ENCODE results near the gene PAWR.

DNA sequence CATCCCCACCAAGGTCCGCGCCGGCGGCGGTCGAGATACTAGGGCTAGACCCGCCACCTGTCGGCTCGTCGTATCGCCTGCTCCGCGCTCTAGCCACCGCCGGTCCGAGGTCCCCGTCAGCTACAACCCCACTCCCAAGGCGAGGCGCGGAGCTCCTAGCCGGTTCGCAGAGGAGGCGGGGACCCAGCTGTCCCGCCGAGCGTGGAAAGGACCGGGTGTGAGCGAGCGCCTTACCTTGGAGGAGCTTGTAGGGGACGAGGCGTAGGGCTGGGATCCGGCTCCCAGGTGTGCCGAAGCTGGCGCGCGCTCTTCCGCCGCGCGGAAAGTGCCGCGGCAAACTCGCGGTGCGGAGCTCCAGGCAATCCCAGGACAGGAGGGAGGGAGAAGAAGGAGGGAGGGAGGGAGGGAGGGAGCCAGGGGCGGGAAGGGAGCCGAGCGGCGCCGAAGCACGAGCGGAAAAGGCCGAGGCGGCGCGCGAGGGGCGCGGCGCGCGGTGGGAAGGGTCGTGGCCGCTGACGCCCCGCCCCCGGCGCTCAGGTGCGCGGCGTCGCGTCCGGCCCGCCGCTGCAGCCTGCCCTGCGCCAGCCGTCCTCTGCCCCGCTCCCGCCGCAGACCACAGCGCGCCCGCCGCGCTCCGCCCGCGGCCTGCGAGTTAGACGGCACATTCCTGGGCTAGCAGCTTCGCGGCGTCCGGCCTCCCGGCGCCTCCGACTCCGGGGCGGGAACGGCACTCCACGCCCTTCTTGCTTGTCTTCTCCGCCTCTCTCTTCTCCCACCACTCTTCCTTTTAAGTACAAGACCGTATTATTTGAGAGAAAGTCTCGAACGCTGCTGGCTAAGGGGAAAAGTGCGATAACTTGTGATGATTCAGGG is at the start of gene PAWR:
- TF ChIP-seq, protein P1, sequence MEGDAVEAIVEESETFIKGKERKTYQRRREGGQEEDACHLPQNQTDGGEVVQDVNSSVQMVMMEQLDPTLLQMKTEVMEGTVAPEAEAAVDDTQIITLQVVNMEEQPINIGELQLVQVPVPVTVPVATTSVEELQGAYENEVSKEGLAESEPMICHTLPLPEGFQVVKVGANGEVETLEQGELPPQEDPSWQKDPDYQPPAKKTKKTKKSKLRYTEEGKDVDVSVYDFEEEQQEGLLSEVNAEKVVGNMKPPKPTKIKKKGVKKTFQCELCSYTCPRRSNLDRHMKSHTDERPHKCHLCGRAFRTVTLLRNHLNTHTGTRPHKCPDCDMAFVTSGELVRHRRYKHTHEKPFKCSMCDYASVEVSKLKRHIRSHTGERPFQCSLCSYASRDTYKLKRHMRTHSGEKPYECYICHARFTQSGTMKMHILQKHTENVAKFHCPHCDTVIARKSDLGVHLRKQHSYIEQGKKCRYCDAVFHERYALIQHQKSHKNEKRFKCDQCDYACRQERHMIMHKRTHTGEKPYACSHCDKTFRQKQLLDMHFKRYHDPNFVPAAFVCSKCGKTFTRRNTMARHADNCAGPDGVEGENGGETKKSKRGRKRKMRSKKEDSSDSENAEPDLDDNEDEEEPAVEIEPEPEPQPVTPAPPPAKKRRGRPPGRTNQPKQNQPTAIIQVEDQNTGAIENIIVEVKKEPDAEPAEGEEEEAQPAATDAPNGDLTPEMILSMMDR (IDR thresholded peaks at IDR 0.05; ENCODE audit: insufficient read depth, low read depth, low read length): no peak
- TF ChIP-seq EZH2 (IDR thresholded peaks at IDR 0.05; ENCODE audit: insufficient read depth, low read length): no peak
